Inflammatory macrophage treated with lipopolysaccharide for 1 hour (primary cell): ENCODE measurements around the gene OR5T1.

Experiments used
- DNase-seq, 2 donors: peaks; one replicate each; pipeline ENCODE4 v3.0.0-alpha.2; 2020 to 2022

OR5T1 gene

DNA sequence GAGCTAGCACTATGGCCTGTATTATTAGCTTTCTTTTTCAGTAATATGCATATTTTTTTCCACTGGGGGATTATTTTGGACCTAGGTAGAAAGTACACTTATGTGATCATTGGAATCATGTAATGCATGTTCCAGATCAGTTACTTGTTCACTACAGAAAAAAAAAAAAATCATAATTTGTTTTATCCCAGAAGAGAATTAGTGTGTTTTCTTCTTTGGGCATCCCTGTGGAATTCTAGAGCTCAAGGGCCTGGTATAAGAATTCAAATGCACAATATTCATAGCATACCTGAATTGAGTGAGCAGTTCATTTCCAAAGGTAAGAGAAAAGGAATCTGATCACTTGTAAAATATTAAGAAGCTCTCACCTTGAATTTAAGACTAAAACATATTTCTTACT is at the start of gene OR5T1:
TSS of gene OR5T1 (plus strand) at position 301 of the 400 bp plus-strand sequence. CDS start 1,485 bp downstream, outside the sequence.
- no peak for DNase-seq

DNA sequence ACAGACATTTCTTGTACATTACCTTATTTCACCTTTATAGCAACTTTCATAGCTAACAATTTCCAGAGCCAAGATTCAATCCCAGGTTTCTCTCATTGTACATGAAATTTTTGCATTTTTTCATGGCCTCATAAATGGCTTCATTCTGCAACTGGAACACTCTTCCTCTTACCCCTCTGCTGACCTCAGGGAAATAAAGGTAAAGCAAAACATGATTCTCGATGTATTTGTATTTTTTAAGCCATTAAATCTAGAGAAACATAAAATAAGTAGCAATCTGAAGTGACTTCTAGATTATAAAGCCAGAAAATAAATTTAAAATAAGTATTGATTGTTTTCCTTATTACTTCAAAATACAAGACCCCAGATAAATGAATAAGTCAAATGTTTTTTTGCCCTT is 39.8 kb upstream of the OR5T1 start, which contains the start of gene OR5T2:
TSS of gene OR5T2 (minus strand) at position 101 of the 400 bp plus-strand sequence. CDS start 1,193 bp downstream, outside the sequence.
- no peak for DNase-seq

DNA sequence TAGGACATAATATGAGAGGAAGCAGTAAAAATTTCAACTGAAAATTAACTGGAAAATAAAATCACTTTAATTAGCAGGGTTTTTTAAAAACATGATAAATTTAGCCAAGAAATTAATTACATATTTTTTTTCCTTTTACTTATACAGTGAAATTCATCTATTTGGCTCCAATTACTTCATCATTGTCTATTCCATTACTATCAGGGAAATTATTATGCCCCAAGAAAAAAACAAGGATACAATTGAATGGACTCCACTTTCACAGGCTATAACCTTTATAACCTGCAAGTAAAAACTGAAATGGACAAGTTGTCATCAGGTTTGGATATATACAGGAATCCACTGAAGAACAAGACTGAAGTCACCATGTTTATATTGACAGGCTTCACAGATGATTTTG is 22.0 kb upstream of the OR5T1 start, which contains the start of gene OR5T3:
TSS of gene OR5T3 (plus strand) at position 301 of the 400 bp plus-strand sequence. CDS start at position 301, 0 bp downstream.
- no peak for DNase-seq

DNA sequence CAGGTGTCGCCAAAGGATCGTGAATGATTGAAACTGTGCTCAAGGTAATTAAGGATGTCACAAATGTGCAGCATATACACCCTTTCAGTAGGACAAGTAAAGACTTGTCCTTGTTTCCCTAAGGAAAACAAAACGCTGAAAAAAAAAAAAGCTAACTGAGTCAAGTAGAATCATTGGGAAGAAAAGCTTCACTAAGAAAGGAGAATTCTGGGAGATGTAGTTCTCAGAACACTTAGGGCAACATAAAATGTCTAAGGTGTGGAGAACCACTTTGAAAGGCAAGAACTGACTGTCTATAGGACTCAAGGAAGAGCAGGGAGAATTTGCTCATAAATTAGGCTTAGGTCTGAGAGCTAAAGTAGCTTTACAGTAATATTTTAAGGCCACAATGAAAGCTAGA is 2.9 kb upstream of the OR5T1 start:
- DNase-seq, result no peak

DNA sequence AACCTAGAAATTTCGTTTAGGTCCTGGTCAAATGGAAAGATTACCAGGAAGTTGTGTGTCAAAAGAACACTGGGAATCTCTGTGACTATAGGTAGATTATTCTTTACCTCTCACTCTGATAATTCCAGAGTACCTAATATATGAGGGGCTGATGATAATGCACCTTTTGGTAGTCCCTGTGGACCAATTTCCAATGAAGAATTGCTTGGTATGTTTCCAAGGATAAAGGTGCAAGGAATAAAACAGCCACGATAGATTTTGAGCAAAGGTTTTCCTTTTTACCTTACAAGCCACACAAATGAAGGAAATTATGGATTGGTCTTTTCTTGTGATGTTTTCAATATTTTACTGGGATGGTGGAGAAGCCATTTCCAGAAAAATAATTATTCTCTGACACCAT is 18.2 kb downstream of the OR5T1 start, which contains the start of gene OR8H1:
TSS of gene OR8H1 (minus strand) at position 101 of the 400 bp plus-strand sequence. CDS start 1,192 bp downstream, outside the sequence.
- DNase-seq, result no peak

DNA sequence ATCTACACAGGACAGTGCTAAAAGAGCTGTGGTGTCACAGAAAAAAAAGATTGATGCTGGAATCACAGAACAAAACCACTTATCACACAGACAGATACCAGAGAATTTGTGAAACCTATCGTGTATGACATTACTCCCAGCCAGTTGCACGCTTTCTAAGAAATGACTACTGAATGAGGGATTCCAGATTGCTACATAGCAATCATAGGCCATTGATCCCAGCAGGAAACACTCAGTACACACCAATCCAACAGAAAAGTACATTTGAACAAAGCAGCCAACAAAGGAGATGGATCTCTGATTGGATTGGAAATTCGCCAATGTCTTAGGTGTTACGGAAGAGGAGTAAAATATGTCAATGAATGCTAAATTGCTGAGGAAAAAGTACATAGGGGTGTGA is 22.9 kb downstream of the OR5T1 start:
- no peak for DNase-seq

DNA sequence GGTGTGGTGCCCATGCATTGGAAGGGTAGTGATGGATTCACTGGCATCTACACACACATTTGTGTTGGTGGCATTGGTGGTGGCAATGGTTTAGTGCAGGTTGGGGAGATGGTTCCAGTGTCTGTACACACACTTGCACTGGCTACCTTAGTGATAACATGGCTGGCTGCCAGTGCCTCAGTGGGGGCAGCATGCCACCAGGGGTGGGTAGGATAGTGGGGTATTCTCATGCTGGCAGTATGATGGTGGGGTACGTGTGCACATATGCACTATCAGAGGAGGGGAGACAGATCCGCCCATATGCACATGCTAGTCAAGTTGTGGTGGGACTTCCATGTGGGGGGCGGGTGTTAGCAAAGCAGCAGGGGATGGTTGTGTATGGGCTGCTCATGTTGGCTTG is 33.9 kb downstream of the OR5T1 start:
- no peak for DNase-seq

DNA sequence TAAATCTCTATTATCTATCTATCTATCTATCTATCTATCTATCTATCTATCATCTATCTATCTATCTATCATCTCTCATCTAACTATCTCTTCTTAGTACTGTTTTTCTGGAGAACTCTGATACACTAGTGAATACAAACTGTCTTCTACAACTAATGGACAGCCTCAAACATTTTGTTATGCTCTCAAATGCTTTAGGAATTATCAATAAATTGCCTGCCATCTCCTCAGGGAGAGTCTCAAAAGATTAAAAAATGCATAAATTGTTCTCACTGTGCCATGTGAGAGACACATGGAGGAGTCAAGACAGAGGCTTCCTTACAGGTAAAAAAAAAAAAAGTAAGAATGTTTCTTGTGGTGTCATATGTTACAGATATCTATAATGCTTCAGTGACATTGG is 40.9 kb downstream of the OR5T1 start, which contains the start of gene OR8K3:
TSS of gene OR8K3 (plus strand) at position 301 of the 400 bp plus-strand sequence. CDS start 3,163 bp downstream, outside the sequence.
- DNase-seq, result no peak
